MCF 10A (cell line): ENCODE data around the gene KCNAB2. TPM values are rescaled to one million over a fixed set of nuclear protein-coding genes. Genes with fewer than 3 reads are reported as not detected.

Experiments
- BruUV-seq: library from RNA; stranded (reverse); fragments of 400-500 nt; replicated peaks from 2 replicates; lab custom pipeline; 2021; lab: Mats Ljungman, UMichigan
- CTCF ChIA-PET: fragments of 300-600 bp; sonication (Branson Sonifier 250); formaldehyde crosslinking; extraction: SDS; loops from one replicate; lab custom pipeline; 2021; ENCODE audit warnings: antibody characterized with exemption, inconsistent platforms; lab: Yijun Ruan, JAX
- POLR2A ChIA-PET: fragments of 300-600, 350-650 bp; sonication (Branson Sonifier 250); formaldehyde crosslinking; extraction: SDS; loops from one replicate; lab custom pipeline; 2020; ENCODE audit warnings: antibody characterized with exemption, inconsistent platforms; lab: Yijun Ruan, JAX
- DNase-seq: peaks from one replicate; pipeline ENCODE4 v3.0.0-alpha.2; 2018; ENCODE audit not compliant: unreplicated experiment
- H3K27ac Mint-ChIP-seq: one replicate; pipeline ENCODE4 v1.8.0; 2022; ENCODE audit warnings: mild to moderate bottlenecking, low read depth, mixed read lengths; ENCODE audit not compliant: unreplicated experiment
- H3K27me3 Mint-ChIP-seq: one replicate; pipeline ENCODE4 v1.8.0; 2022; ENCODE audit warnings: mixed read lengths; ENCODE audit not compliant: insufficient read depth, unreplicated experiment
- H3K36me3 Mint-ChIP-seq: one replicate; pipeline ENCODE4 v1.8.0; 2022; ENCODE audit warnings: mild to moderate bottlenecking, moderate library complexity, mixed read lengths; ENCODE audit not compliant: insufficient read depth, unreplicated experiment
- H3K4me1 Mint-ChIP-seq: one replicate; pipeline ENCODE4 v1.8.0; 2022; ENCODE audit warnings: mixed read lengths; ENCODE audit not compliant: insufficient read depth, unreplicated experiment
- H3K4me3 Mint-ChIP-seq: one replicate; pipeline ENCODE4 v1.8.0; 2022; ENCODE audit warnings: mild to moderate bottlenecking, moderate library complexity, mixed read lengths; ENCODE audit not compliant: unreplicated experiment
- H3K9me3 Mint-ChIP-seq: one replicate; pipeline ENCODE4 v1.8.0; 2022; ENCODE audit warnings: mixed read lengths; ENCODE audit not compliant: unreplicated experiment
- CTCF ChIP-seq: fragments of 200-600 bp; IDR thresholded peaks from one replicate; pipeline ENCODE4 v1.8.0; 2022; ENCODE audit warnings: antibody characterized with exemption, mild to moderate bottlenecking; ENCODE audit not compliant: unreplicated experiment
- intact Hi-C: fragments of 100-400 bp; cut with micrococcal nuclease; formaldehyde crosslinking; loops from 2 replicates; pipeline ENCODE4 v1.14.1; 2022
- total RNA-seq: library from RNA; stranded (reverse); gene quantifications from 2 replicates; pipeline ENCODE4 v1.2.3, GENCODE V29; 2022

Gene KCNAB2
- total RNA-seq, 1 experiment from 2014 or later, result 11.8 TPM

- Mint-ChIP-seq H3K36me3 (no peaks in the 10 kb centered on the region), H3K27ac (no peak overlapping the region), H3K4me1 (peaks cover 11% of the 10 kb centered on the region), H3K9me3 (no peaks in the 10 kb centered on the region), H3K27me3 (no peaks in the 10 kb centered on the region), H3K4me3 (no peak overlapping the region)
- DNase-seq, result no peak
- POLR2A ChIA-PET, result no interaction called here
- CTCF ChIA-PET, result no interaction called here
- no TSS peak for BruUV-seq
- TF ChIP-seq CTCF, result no peak
- intact Hi-C loops, result no loop called here
Observed at GRCh38 chr1:6019166-6019845, 26.4 kb upstream of the KCNAB2 start.

- no peak for DNase-seq
- Mint-ChIP-seq H3K27me3 (no peaks in the 10 kb centered on the region), H3K4me1 (peaks cover 12% of the 10 kb centered on the region), H3K36me3 (peaks cover 6% of the 10 kb centered on the region), H3K27ac (no peak overlapping the region), H3K9me3 (no peaks in the 10 kb centered on the region), H3K4me3 (no peak overlapping the region)
- intact Hi-C loops, result no loop called here
- CTCF ChIA-PET, result no interaction called here
- no peak for TF ChIP-seq CTCF
- POLR2A ChIA-PET, result no interaction called here
- no TSS peak for BruUV-seq
Observed at GRCh38 chr1:6022193-6022592, 23.5 kb upstream of the KCNAB2 start.

- BruUV-seq, result no TSS peak
- Mint-ChIP-seq H3K27ac (no peak overlapping the region), H3K9me3 (no peaks in the 10 kb centered on the region), H3K36me3 (peaks cover 6% of the 10 kb centered on the region), H3K27me3 (no peaks in the 10 kb centered on the region), H3K4me1 (peaks cover 12% of the 10 kb centered on the region), H3K4me3 (no peak overlapping the region)
- intact Hi-C loops, result no loop called here
- ChIA-PET POLR2A (interaction anchor here (3.2 kb wide), 1 partner anchor 30 kb away, joined by 34 read pairs; the partner anchor contains the start of gene NPHP4), CTCF (no interaction called here)
- no peak for TF ChIP-seq CTCF
- DNase-seq, result no peak
Observed at GRCh38 chr1:6023346-6023745, 22.3 kb upstream of the KCNAB2 start.

- Mint-ChIP-seq H3K4me3 (no peak overlapping the region), H3K27me3 (no peaks in the 10 kb centered on the region), H3K4me1 (peaks cover 12% of the 10 kb centered on the region), H3K36me3 (peaks cover 6% of the 10 kb centered on the region), H3K9me3 (no peaks in the 10 kb centered on the region), H3K27ac (no peak overlapping the region)
- no peak for TF ChIP-seq CTCF
- ChIA-PET POLR2A (interaction anchor here (1.6 to 3.2 kb wide), 2 partner anchors 8 to 31 kb away, joined by 7 to 34 read pairs; partner anchors contain the start of gene NPHP4), CTCF (interaction anchor here (0.5 to 1.2 kb wide), 3 partner anchors 222 to 230 kb away, joined by 4 to 7 read pairs (median 5); no protein-coding TSS in a partner anchor)
- DNase-seq, result no peak
- intact Hi-C loops, result no loop called here
- BruUV-seq, result no TSS peak
Observed at GRCh38 chr1:6024376-6024775, 21.3 kb upstream of the KCNAB2 start.
